ENCODE measurements around the gene FLCN. TPM values are rescaled to one million over a fixed set of nuclear protein-coding genes. Genes with fewer than 3 reads are reported as not detected.

Gene FLCN
- total RNA-seq, 1 experiment from 2014 or later, result 38.8 TPM

- H4K20me1 ChIP-seq (ENCODE audit: insufficient read depth), result peaks cover 4% of the 10 kb centered on the region
- intact Hi-C loops (cut with micrococcal nuclease; ENCODE audit: unreplicated experiment), result no loop called here
- H3K27me3 ChIP-seq (ENCODE audit: insufficient read depth, low read depth), result no peaks in the 10 kb centered on the region
- no peaks in the 10 kb centered on the region for H3K4me1 ChIP-seq (replicated peaks; ENCODE audit: insufficient read depth)
- H2AFZ ChIP-seq, result no peak overlapping the region
- no TSS peak for BruUV-seq (replicated peaks)
- H3K27ac ChIP-seq, result no peak overlapping the region
- POLR2A ChIA-PET (ENCODE audit: unreplicated experiment), result interaction anchor here (0.6 kb wide), 1 partner anchor 7 kb away, joined by 5 read pairs; no protein-coding TSS in a partner anchor
- H3K79me2 ChIP-seq (ENCODE audit: low read depth), result no peaks in the 10 kb centered on the region
- no peaks in the 10 kb centered on the region for H3K9me3 ChIP-seq (ENCODE audit: insufficient read depth, low read depth)
- CTCF ChIA-PET, result interaction anchor here (0.7 kb wide), 1 partner anchor 97 kb away, joined by 8 read pairs; no protein-coding TSS in a partner anchor
- H3K4me3 ChIP-seq, result no peak overlapping the region
- no peak for DNase-seq
- no peak overlapping the region for H3K4me2 ChIP-seq
- H3K9me2 ChIP-seq (ENCODE audit: insufficient read depth), result no peaks in the 10 kb centered on the region
- no peak for TF ChIP-seq EZH2 (IDR thresholded peaks at IDR 0.05; ENCODE audit: low read depth)
- TF ChIP-seq CTCF (conservative IDR thresholded peaks at IDR 0.05), result no peak
- H3F3A ChIP-seq (ENCODE audit: insufficient read depth, low read depth), result peaks cover 94% of the 10 kb centered on the region
- H3K36me3 ChIP-seq (ENCODE audit: low read depth), result peaks cover 17% of the 10 kb centered on the region
Measured at GRCh38 chr17:17191961-17192381, 45.0 kb downstream of the FLCN start.

GRCh38 chr17:17191346-17191792, 45.6 kb downstream of the FLCN start:
- CTCF ChIA-PET, result no interaction called here
- Histone ChIP-seq H3K79me2 (ENCODE audit: low read depth) (no peaks in the 10 kb centered on the region), H3K27me3 (ENCODE audit: insufficient read depth, low read depth) (no peaks in the 10 kb centered on the region), H3K36me3 (ENCODE audit: low read depth) (peaks cover 21% of the 10 kb centered on the region), H3K4me3 (no peak overlapping the region), H3K9me2 (ENCODE audit: insufficient read depth) (no peaks in the 10 kb centered on the region), H3K27ac (no peak overlapping the region), H2AFZ (no peak overlapping the region), H3F3A (ENCODE audit: insufficient read depth, low read depth) (peaks cover 93% of the 10 kb centered on the region), H3K4me1 (replicated peaks; ENCODE audit: insufficient read depth) (no peaks in the 10 kb centered on the region), H3K4me2 (no peak overlapping the region), H4K20me1 (ENCODE audit: insufficient read depth) (peaks cover 1% of the 10 kb centered on the region; the same call in 1 of the 2 replicates), H3K9me3 (ENCODE audit: insufficient read depth, low read depth) (no peaks in the 10 kb centered on the region)
- POLR2A ChIA-PET (ENCODE audit: unreplicated experiment), result interaction anchor here (0.6 kb wide), 1 partner anchor 53 kb away, joined by 3 read pairs; no protein-coding TSS in a partner anchor
- TF ChIP-seq CTCF (conservative IDR thresholded peaks at IDR 0.05), result no peak
- intact Hi-C loops (cut with micrococcal nuclease; ENCODE audit: unreplicated experiment), result no loop called here
- BruUV-seq (replicated peaks), result no TSS peak
- no peak for DNase-seq

- no peaks in the 10 kb centered on the region for H3K79me2 ChIP-seq (ENCODE audit: low read depth)
- CTCF ChIA-PET, result no interaction called here
- intact Hi-C loops (cut with micrococcal nuclease; ENCODE audit: unreplicated experiment), result no loop called here
- no TSS peak for BruUV-seq (replicated peaks)
- no peak for TF ChIP-seq CTCF (conservative IDR thresholded peaks at IDR 0.05)
- TF ChIP-seq EZH2 (IDR thresholded peaks at IDR 0.05; ENCODE audit: low read depth), result no peak
- no peak overlapping the region for H3K4me2 ChIP-seq
- no peak overlapping the region for H3K4me3 ChIP-seq
- peaks cover 93% of the 10 kb centered on the region for H3F3A ChIP-seq (ENCODE audit: insufficient read depth, low read depth)
- H3K27me3 ChIP-seq (ENCODE audit: insufficient read depth, low read depth), result no peaks in the 10 kb centered on the region
- DNase-seq, result no peak
- H3K36me3 ChIP-seq (ENCODE audit: low read depth), result peaks cover 22% of the 10 kb centered on the region
- peaks cover 11% of the 10 kb centered on the region; the same call in 1 of the 2 replicates for H4K20me1 ChIP-seq (ENCODE audit: insufficient read depth)
- H3K4me1 ChIP-seq (replicated peaks; ENCODE audit: insufficient read depth), result peaks cover 7% of the 10 kb centered on the region
- POLR2A ChIA-PET (ENCODE audit: unreplicated experiment), result no interaction called here
- no peaks in the 10 kb centered on the region for H3K9me2 ChIP-seq (ENCODE audit: insufficient read depth)
- no peak overlapping the region for H2AFZ ChIP-seq
- H3K9me3 ChIP-seq (ENCODE audit: insufficient read depth, low read depth), result no peaks in the 10 kb centered on the region
- H3K27ac ChIP-seq, result no peak overlapping the region
Measured at GRCh38 chr17:17190188-17190587, 46.8 kb downstream of the FLCN start.

Data from PC-9 (cell line).